ENCODE data around the gene UBE2Q1.

The UBE2Q1 gene

DNA sequence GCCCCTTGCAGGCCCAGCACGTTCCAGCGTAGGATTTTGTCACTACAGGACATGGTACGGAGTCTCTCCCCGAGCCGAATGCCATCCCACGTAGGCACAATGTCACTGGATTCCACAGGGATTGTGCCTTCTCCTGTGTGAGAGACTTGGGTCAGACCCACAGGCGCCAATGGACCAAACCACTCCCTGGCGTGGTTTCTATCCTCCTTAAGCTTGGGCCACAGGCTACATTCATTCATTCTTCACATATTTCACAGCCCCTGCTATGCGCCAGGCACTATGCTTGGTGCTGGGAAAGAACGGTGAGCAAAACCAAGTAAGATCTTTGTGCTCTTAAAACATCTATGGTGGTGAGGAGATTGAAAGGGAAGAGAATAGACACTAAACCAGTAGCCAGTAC, 27.8 kb upstream of the UBE2Q1 start:
- no peak overlapping the region for H3K4me3 ChIP-seq (ENCODE audit: severe bottlenecking)
- TF ChIP-seq, protein P1, sequence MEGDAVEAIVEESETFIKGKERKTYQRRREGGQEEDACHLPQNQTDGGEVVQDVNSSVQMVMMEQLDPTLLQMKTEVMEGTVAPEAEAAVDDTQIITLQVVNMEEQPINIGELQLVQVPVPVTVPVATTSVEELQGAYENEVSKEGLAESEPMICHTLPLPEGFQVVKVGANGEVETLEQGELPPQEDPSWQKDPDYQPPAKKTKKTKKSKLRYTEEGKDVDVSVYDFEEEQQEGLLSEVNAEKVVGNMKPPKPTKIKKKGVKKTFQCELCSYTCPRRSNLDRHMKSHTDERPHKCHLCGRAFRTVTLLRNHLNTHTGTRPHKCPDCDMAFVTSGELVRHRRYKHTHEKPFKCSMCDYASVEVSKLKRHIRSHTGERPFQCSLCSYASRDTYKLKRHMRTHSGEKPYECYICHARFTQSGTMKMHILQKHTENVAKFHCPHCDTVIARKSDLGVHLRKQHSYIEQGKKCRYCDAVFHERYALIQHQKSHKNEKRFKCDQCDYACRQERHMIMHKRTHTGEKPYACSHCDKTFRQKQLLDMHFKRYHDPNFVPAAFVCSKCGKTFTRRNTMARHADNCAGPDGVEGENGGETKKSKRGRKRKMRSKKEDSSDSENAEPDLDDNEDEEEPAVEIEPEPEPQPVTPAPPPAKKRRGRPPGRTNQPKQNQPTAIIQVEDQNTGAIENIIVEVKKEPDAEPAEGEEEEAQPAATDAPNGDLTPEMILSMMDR (IDR thresholded peaks at IDR 0.05; ENCODE audit: poor library complexity, severe bottlenecking) = no peak
- H3K27me3 ChIP-seq (ENCODE audit: insufficient read depth, poor library complexity, severe bottlenecking) = no peaks in the 10 kb centered on the region
- DNase-seq (ENCODE audit: low spot score) = no peak
- H3K9me3 ChIP-seq (ENCODE audit: severe bottlenecking) = no peaks in the 10 kb centered on the region
- H3K36me3 ChIP-seq (ENCODE audit: low read depth) = peaks cover 97% of the 10 kb centered on the region
- H3K4me1 ChIP-seq (ENCODE audit: insufficient read depth, poor library complexity, severe bottlenecking) = no peaks in the 10 kb centered on the region
- H3K27ac ChIP-seq (ENCODE audit: poor library complexity, severe bottlenecking) = no peak overlapping the region
- no peak for ATAC-seq (ENCODE audit: low read depth)

DNA sequence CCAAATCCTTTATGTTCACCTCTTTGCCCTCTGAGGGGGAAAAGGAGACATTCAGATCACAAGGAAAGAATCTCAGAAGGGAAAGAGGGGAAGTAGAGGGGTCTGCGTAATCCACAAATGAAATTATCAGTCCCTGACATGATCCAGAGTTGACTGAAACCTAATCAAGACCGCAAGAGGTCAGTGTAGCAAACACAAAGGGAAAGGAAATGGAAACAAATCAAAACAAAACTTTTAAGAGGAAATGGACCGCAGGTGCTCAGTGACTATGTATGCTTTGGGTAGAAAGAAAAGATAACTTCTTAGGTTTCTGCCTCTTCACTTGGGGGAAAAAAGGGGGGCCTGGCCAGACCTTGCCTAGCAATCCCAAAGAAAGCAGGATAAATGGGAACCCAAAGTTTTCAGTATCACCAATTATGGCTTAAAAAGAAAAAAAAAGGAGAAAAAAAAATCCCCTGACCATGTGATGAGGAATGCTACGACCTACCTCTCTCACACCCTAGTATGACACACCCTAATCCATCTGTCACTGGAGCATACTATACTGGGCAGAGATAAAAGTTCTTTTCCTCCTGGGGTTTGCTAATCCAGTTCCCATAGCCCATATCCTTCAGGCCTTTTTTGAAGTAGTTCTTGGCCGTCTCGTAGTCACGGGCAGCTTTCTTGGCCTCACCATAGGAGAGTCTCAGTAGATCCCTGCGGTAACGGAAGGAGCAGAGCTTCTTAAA, 26.0 kb upstream of the UBE2Q1 start:
- Histone ChIP-seq H3K27me3 (ENCODE audit: insufficient read depth, poor library complexity, severe bottlenecking) (no peaks in the 10 kb centered on the region), H3K9me3 (ENCODE audit: severe bottlenecking) (no peaks in the 10 kb centered on the region), H3K27ac (ENCODE audit: poor library complexity, severe bottlenecking) (no peak overlapping the region), H3K4me1 (ENCODE audit: insufficient read depth, poor library complexity, severe bottlenecking) (no peaks in the 10 kb centered on the region), H3K36me3 (ENCODE audit: low read depth) (peaks cover 89% of the 10 kb centered on the region), H3K4me3 (ENCODE audit: severe bottlenecking) (no peak overlapping the region)
- DNase-seq (ENCODE audit: low spot score) (no peak), ATAC-seq (ENCODE audit: low read depth) (no peak)
- TF ChIP-seq, protein P1 (IDR thresholded peaks at IDR 0.05; ENCODE audit: poor library complexity, severe bottlenecking) = no peak

DNA sequence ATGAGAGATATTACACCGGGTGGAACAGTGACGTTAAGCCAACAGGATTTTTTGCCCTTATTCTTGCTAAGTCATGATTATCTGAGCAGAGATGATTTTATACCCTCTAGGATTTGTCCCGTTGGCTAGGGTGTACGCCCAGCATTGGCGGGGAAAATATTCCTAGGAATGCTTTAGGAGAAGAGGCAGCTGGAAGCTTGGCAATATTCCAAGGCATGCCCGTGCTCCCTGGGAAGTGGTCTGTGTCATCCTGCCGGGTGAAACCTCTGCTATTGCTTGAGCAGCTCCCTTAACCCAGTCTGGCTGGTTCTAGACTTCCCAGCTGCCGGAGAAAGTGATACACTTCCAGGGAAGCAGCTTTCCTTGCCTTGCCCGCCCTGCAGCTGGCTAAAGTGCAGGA, 25.3 kb upstream of the UBE2Q1 start:
- Histone ChIP-seq H3K4me1 (ENCODE audit: insufficient read depth, poor library complexity, severe bottlenecking) (no peaks in the 10 kb centered on the region), H3K27ac (ENCODE audit: poor library complexity, severe bottlenecking) (no peak overlapping the region), H3K36me3 (ENCODE audit: low read depth) (peaks cover 82% of the 10 kb centered on the region), H3K27me3 (ENCODE audit: insufficient read depth, poor library complexity, severe bottlenecking) (no peaks in the 10 kb centered on the region), H3K4me3 (ENCODE audit: severe bottlenecking) (no peak overlapping the region), H3K9me3 (ENCODE audit: severe bottlenecking) (no peaks in the 10 kb centered on the region)
- TF ChIP-seq, protein P1 (IDR thresholded peaks at IDR 0.05; ENCODE audit: poor library complexity, severe bottlenecking) = no peak
- ATAC-seq (ENCODE audit: low read depth) (no peak), DNase-seq (ENCODE audit: low spot score) (no peak)

DNA sequence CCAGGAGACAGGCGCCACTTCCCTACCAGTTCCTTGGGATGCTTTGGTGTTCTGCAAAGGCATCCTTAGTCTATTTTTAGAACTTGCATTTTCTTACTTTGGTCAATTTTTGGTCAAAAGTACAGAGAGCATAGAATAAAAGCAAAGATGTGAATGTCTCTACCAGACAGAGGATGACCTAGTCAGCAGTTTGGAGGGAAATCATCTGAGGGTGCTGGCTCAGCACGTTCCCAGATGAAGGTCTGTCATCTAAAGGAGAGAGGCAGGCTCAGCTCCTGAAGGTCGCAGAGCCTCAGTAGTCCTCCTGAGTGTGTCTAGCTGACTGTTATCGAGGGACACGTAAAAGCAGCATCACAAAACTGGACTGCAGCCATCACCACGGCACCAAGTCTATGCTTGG, 24.4 kb upstream of the UBE2Q1 start:
- H3K36me3 ChIP-seq (ENCODE audit: low read depth) = peaks cover 74% of the 10 kb centered on the region
- no peak for DNase-seq (ENCODE audit: low spot score)
- no peaks in the 10 kb centered on the region for H3K4me1 ChIP-seq (ENCODE audit: insufficient read depth, poor library complexity, severe bottlenecking)
- TF ChIP-seq, protein P1 (IDR thresholded peaks at IDR 0.05; ENCODE audit: poor library complexity, severe bottlenecking) = no peak
- H3K4me3 ChIP-seq (ENCODE audit: severe bottlenecking) = no peak overlapping the region
- no peak overlapping the region for H3K27ac ChIP-seq (ENCODE audit: poor library complexity, severe bottlenecking)
- H3K9me3 ChIP-seq (ENCODE audit: severe bottlenecking) = no peaks in the 10 kb centered on the region
- no peak for ATAC-seq (ENCODE audit: low read depth)
- no peaks in the 10 kb centered on the region for H3K27me3 ChIP-seq (ENCODE audit: insufficient read depth, poor library complexity, severe bottlenecking)

DNA sequence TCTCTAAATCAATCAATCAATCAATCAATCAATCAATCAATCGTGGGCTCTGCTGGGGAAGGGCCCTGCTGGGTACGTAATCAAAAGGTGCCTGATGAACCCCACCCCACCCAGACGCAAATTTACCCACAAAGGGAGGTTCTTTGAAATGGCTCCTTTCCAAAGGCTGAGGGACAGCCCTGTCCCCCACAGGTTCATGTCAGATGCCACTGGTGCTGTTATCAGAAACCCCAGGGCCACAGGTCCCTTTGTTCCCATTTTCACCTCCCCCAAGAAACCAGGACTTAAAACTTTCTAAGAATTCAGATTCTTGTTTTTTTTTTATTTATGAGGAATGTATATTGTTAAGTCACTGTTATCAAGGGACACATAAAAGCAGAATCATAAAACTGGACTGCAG, 23.3 kb upstream of the UBE2Q1 start:
- ATAC-seq (ENCODE audit: low read depth) = no peak
- DNase-seq (ENCODE audit: low spot score) = no peak
- TF ChIP-seq, protein P1 (IDR thresholded peaks at IDR 0.05; ENCODE audit: poor library complexity, severe bottlenecking) = no peak
- Histone ChIP-seq H3K36me3 (ENCODE audit: low read depth) (peaks cover 62% of the 10 kb centered on the region), H3K4me1 (ENCODE audit: insufficient read depth, poor library complexity, severe bottlenecking) (no peaks in the 10 kb centered on the region), H3K9me3 (ENCODE audit: severe bottlenecking) (no peaks in the 10 kb centered on the region), H3K4me3 (ENCODE audit: severe bottlenecking) (no peak overlapping the region), H3K27ac (ENCODE audit: poor library complexity, severe bottlenecking) (no peak overlapping the region), H3K27me3 (ENCODE audit: insufficient read depth, poor library complexity, severe bottlenecking) (no peaks in the 10 kb centered on the region)

Measured in RWPE2 (cell line).